Activated naive CD8-positive, alpha-beta T cell treated with anti-CD3 and anti-CD28 coated beads, Interleukin-2, amount 10 ng/mL, durations not matched to agents 7 days and 5 days (primary cell): ENCODE data around the gene DGAT2L6. TPM values are rescaled to one million over a fixed set of nuclear protein-coding genes. Genes with fewer than 3 reads are reported as not detected.
"Not testable (repeated sequence)": the region's sequence is repeated elsewhere in the genome, so short reads cannot be mapped to it uniquely, and the experiment has no call there.

ENCODE experiments used
- ATAC-seq: fragments of 150-1000 bp; cut with Tn5 transposase; one replicate; pipeline ENCODE4 v1.10.0; 2021; ENCODE audit warnings: low read depth, moderate library complexity
- POLR2A ChIA-PET: fragments of 350-600 bp; sonication (Branson Sonifier 250); formaldehyde crosslinking; loops from one replicate; lab custom pipeline; 2021; ENCODE audit warnings: antibody characterized with exemption; lab: Charles Lee
- DNase-seq: peaks from one replicate; pipeline ENCODE4 v3.0.0; 2021
- H3K27ac Mint-ChIP-seq: one replicate; pipeline ENCODE4 v1.8.0; 2022; ENCODE audit warnings: mild to moderate bottlenecking, mixed read lengths
- H3K27me3 Mint-ChIP-seq: one replicate; pipeline ENCODE4 v1.8.0; 2022; ENCODE audit warnings: mild to moderate bottlenecking, moderate library complexity, mixed read lengths
- H3K36me3 Mint-ChIP-seq: one replicate; pipeline ENCODE4 v1.8.0; 2021; ENCODE audit warnings: mild to moderate bottlenecking, mixed read lengths
- H3K4me1 Mint-ChIP-seq: one replicate; pipeline ENCODE4 v1.8.0; 2021; ENCODE audit warnings: mixed read lengths
- H3K4me3 Mint-ChIP-seq: one replicate; pipeline ENCODE4 v1.8.0; 2022; ENCODE audit warnings: mild to moderate bottlenecking, moderate library complexity, mixed read lengths
- H3K9me3 Mint-ChIP-seq: one replicate; pipeline ENCODE4 v1.8.0; 2021; ENCODE audit warnings: mixed read lengths
- total RNA-seq, 2 experiments: library from RNA; stranded (reverse); gene quantifications; one replicate each; pipeline ENCODE4 v1.2.3, GENCODE V29; 2021

Gene DGAT2L6
- total RNA-seq, 2 experiments from 2014 or later = not detected

GRCh38 chrX:70219938-70220764 is 42.9 kb downstream of the DGAT2L6 start:
- no peaks in the 10 kb centered on the region for H3K4me1 Mint-ChIP-seq
- H3K36me3 Mint-ChIP-seq = no peaks in the 10 kb centered on the region
- H3K27ac Mint-ChIP-seq = no peak overlapping the region
- ATAC-seq (no peak), DNase-seq (no peak)
- POLR2A ChIA-PET = no interaction called here
- no peaks in the 10 kb centered on the region for H3K9me3 Mint-ChIP-seq
- H3K27me3 Mint-ChIP-seq = peaks cover 4% of the 10 kb centered on the region
- H3K4me3 Mint-ChIP-seq = no peak overlapping the region

GRCh38 chrX:70226048-70226447 is 48.8 kb downstream of the DGAT2L6 start:
- Mint-ChIP-seq H3K27me3 (peaks cover 4% of the 10 kb centered on the region), H3K27ac (no peak overlapping the region), H3K9me3 (no peaks in the 10 kb centered on the region), H3K36me3 (no peaks in the 10 kb centered on the region), H3K4me1 (no peaks in the 10 kb centered on the region), H3K4me3 (no peak overlapping the region)
- no peak for ATAC-seq
- POLR2A ChIA-PET = no interaction called here
- no peak for DNase-seq

GRCh38 chrX:70226687-70227086 is 49.4 kb downstream of the DGAT2L6 start:
- Mint-ChIP-seq H3K27ac (no peak overlapping the region), H3K36me3 (no peaks in the 10 kb centered on the region), H3K27me3 (peaks cover 2% of the 10 kb centered on the region), H3K4me1 (no peaks in the 10 kb centered on the region), H3K4me3 (no peak overlapping the region), H3K9me3 (no peaks in the 10 kb centered on the region)
- no peak for DNase-seq
- POLR2A ChIA-PET = no interaction called here
- no peak for ATAC-seq

- H3K27me3 Mint-ChIP-seq = no peaks in the 10 kb centered on the region
Measured at GRCh38 chrX:70231666-70232065, 54.4 kb downstream of the DGAT2L6 start.

GRCh38 chrX:70234355-70234754 is 57.1 kb downstream of the DGAT2L6 start, which contains the start of gene AWAT1:
Gene AWAT1 (plus strand): TSS chrX:70234655. CDS start chrX:70234696, 41 bp downstream.
- Mint-ChIP-seq H3K27ac (no peak within 1 kb of the TSS), H3K4me3 (no peak within 1 kb of the TSS), H3K27me3 (no peaks in the 10 kb centered on the region), H3K36me3 (no peaks in the 10 kb centered on the region), H3K4me1 (peaks cover 3% of the 10 kb centered on the region), H3K9me3 (no peaks in the 10 kb centered on the region)
- POLR2A ChIA-PET = no interaction called here
- ATAC-seq (no peak), DNase-seq (no peak)

More at GRCh38 chrX:70231666-70232065, 54.4 kb downstream of the DGAT2L6 start:
- Mint-ChIP-seq H3K4me1 (peaks cover 3% of the 10 kb centered on the region), H3K27ac (no peak overlapping the region), H3K36me3 (no peaks in the 10 kb centered on the region), H3K9me3 (no peaks in the 10 kb centered on the region), H3K4me3 (no peak overlapping the region)
- DNase-seq (no peak), ATAC-seq (no peak)
- POLR2A ChIA-PET = no interaction called here

GRCh38 chrX:70240751-70241150 is 63.5 kb downstream of the DGAT2L6 start:
- no peak overlapping the region for H3K4me3 Mint-ChIP-seq
- POLR2A ChIA-PET = no interaction called here
- no peak for ATAC-seq
- no peaks in the 10 kb centered on the region for H3K4me1 Mint-ChIP-seq
- H3K27ac Mint-ChIP-seq = no peak overlapping the region
- H3K9me3 Mint-ChIP-seq = no peaks in the 10 kb centered on the region
- no peaks in the 10 kb centered on the region for H3K36me3 Mint-ChIP-seq
- DNase-seq = no peak
- H3K27me3 Mint-ChIP-seq = no peaks in the 10 kb centered on the region

- no peaks in the 10 kb centered on the region for H3K4me1 Mint-ChIP-seq
- POLR2A ChIA-PET = no interaction called here
- ATAC-seq (no peak), DNase-seq (no peak)
- no peaks in the 10 kb centered on the region for H3K9me3 Mint-ChIP-seq
- no peak overlapping the region for H3K27ac Mint-ChIP-seq
- no peaks in the 10 kb centered on the region for H3K27me3 Mint-ChIP-seq
- H3K4me3 Mint-ChIP-seq = no peak overlapping the region
- no peaks in the 10 kb centered on the region for H3K36me3 Mint-ChIP-seq
Measured at GRCh38 chrX:70241501-70241900, 64.2 kb downstream of the DGAT2L6 start.

GRCh38 chrX:70243601-70244000 is 66.3 kb downstream of the DGAT2L6 start:
- POLR2A ChIA-PET, ATAC-seq, H3K4me3 Mint-ChIP-seq, DNase-seq, H3K4me1 Mint-ChIP-seq, H3K27ac Mint-ChIP-seq, H3K27me3 Mint-ChIP-seq, H3K36me3 Mint-ChIP-seq, H3K9me3 Mint-ChIP-seq: not testable (repeated sequence)

- no peaks in the 10 kb centered on the region for H3K9me3 Mint-ChIP-seq
- H3K36me3 Mint-ChIP-seq = no peaks in the 10 kb centered on the region
Measured at GRCh38 chrX:70244881-70245280, 67.6 kb downstream of the DGAT2L6 start.

GRCh38 chrX:70247252-70247651 is 70.0 kb downstream of the DGAT2L6 start:
- no peak overlapping the region for H3K27ac Mint-ChIP-seq
- POLR2A ChIA-PET = no interaction called here
- H3K27me3 Mint-ChIP-seq = no peaks in the 10 kb centered on the region
- H3K9me3 Mint-ChIP-seq = no peaks in the 10 kb centered on the region
- no peak overlapping the region for H3K4me3 Mint-ChIP-seq
- no peaks in the 10 kb centered on the region for H3K36me3 Mint-ChIP-seq
- DNase-seq (no peak), ATAC-seq (no peak)
- H3K4me1 Mint-ChIP-seq = no peaks in the 10 kb centered on the region

More at GRCh38 chrX:70244881-70245280, 67.6 kb downstream of the DGAT2L6 start:
- H3K27ac Mint-ChIP-seq = no peak overlapping the region
- no peak overlapping the region for H3K4me3 Mint-ChIP-seq
- ATAC-seq (no peak), DNase-seq (no peak)
- POLR2A ChIA-PET = no interaction called here
- H3K27me3 Mint-ChIP-seq = no peaks in the 10 kb centered on the region
- H3K4me1 Mint-ChIP-seq = no peaks in the 10 kb centered on the region

- DNase-seq = no peak
- H3K4me3 Mint-ChIP-seq = no peak overlapping the region
- H3K27me3 Mint-ChIP-seq = no peaks in the 10 kb centered on the region
- no peak overlapping the region for H3K27ac Mint-ChIP-seq
- ATAC-seq = no peak
- H3K36me3 Mint-ChIP-seq = peaks cover 1% of the 10 kb centered on the region
- H3K9me3 Mint-ChIP-seq = no peaks in the 10 kb centered on the region
- peaks cover 4% of the 10 kb centered on the region for H3K4me1 Mint-ChIP-seq
- POLR2A ChIA-PET = no interaction called here
Measured at GRCh38 chrX:70252491-70252890, 75.2 kb downstream of the DGAT2L6 start.

- Mint-ChIP-seq H3K4me1 (peaks cover 4% of the 10 kb centered on the region), H3K27me3 (no peaks in the 10 kb centered on the region), H3K4me3 (no peak overlapping the region), H3K36me3 (peaks cover 1% of the 10 kb centered on the region), H3K9me3 (no peaks in the 10 kb centered on the region), H3K27ac (peak overlapping the region; percentile 11)
- ATAC-seq (no peak), DNase-seq (no peak)
- POLR2A ChIA-PET = no interaction called here
Measured at GRCh38 chrX:70253377-70254062, 76.2 kb downstream of the DGAT2L6 start.

- DNase-seq (no peak), ATAC-seq (no peak)
- Mint-ChIP-seq H3K27ac (peak overlapping the region; percentile 11), H3K4me3 (no peak overlapping the region), H3K9me3 (no peaks in the 10 kb centered on the region), H3K36me3 (peaks cover 1% of the 10 kb centered on the region), H3K27me3 (no peaks in the 10 kb centered on the region), H3K4me1 (peaks cover 4% of the 10 kb centered on the region)
- POLR2A ChIA-PET = no interaction called here
Measured at GRCh38 chrX:70254063-70254400, 76.7 kb downstream of the DGAT2L6 start.

GRCh38 chrX:70254909-70255308 is 77.6 kb downstream of the DGAT2L6 start:
- H3K27me3 Mint-ChIP-seq = no peaks in the 10 kb centered on the region
- H3K36me3 Mint-ChIP-seq = peaks cover 1% of the 10 kb centered on the region
- no peak overlapping the region for H3K4me3 Mint-ChIP-seq
- no peak for DNase-seq
- no peak overlapping the region for H3K27ac Mint-ChIP-seq
- ATAC-seq = no peak
- POLR2A ChIA-PET = no interaction called here
- no peaks in the 10 kb centered on the region for H3K9me3 Mint-ChIP-seq
- H3K4me1 Mint-ChIP-seq = peaks cover 4% of the 10 kb centered on the region
